ENCODE measurements around the gene SELPLG. TPM values are rescaled to one million over a fixed set of nuclear protein-coding genes. Genes with fewer than 3 reads are reported as not detected.

The SELPLG gene
- total RNA-seq, 3 donors from 2014 or later (not counting 1 experiment from before 2014, with no cell fraction given), result 179 to 201 (median 201) TPM

DNA sequence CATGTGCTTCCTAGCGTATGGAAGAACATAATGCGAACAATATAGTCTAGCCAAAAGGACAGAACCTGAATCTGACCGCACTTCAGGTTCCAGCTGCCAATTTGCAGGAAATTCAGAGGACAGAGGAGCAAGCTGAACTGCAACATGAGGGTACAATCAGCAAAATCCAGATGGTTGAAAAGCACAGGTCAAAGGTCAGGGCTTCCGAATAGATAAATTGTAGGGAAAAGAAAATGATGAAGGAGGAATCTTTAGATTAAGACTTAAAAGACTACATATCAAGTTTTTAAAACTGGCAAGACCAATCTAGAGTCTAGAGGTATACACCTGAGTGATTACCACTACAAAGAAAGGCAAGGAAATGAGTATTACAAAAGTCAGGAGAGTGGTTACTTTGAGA is 42.1 kb upstream of the SELPLG start:
- no peak for TF ChIP-seq CTCF (IDR thresholded peaks at IDR 0.05)
- intact Hi-C loops (cut with micrococcal nuclease), result no loop called here
- H3K9me3 Mint-ChIP-seq, result no peaks in the 10 kb centered on the region
- no peaks in the 10 kb centered on the region for H3K27me3 Mint-ChIP-seq (ENCODE audit: low read depth in 2 of 2)
- no peak for ATAC-seq
- H3K4me3 Mint-ChIP-seq, result no peak overlapping the region
- WGBS (ENCODE audit: insufficient coverage), result 100% methylated on average over 3 of the region's 4 CpGs
- H3K27ac ChIP-seq (ENCODE audit: low read length), result no peak overlapping the region
- peaks cover 2% of the 10 kb centered on the region for H3K36me3 ChIP-seq (ENCODE audit: control insufficient read depth, insufficient read depth, low read length)
- H3K27ac Mint-ChIP-seq, result no peak overlapping the region
- no peak for DNase-seq
- no peak overlapping the region for H3K4me3 ChIP-seq (ENCODE audit: low read length)
- no peaks in the 10 kb centered on the region for H3K9me3 ChIP-seq (ENCODE audit: control insufficient read depth, insufficient read depth, low read length)
- peaks cover 8% of the 10 kb centered on the region for H3K36me3 Mint-ChIP-seq
- no peaks in the 10 kb centered on the region for H3K4me1 ChIP-seq (ENCODE audit: control insufficient read depth, insufficient read depth, low read length)
- peaks cover 0 to 3% of the 10 kb centered on the region in 2 donors for H3K4me1 Mint-ChIP-seq
- no peaks in the 10 kb centered on the region for H3K27me3 ChIP-seq (ENCODE audit: control insufficient read depth, insufficient read depth, low read length)

DNA sequence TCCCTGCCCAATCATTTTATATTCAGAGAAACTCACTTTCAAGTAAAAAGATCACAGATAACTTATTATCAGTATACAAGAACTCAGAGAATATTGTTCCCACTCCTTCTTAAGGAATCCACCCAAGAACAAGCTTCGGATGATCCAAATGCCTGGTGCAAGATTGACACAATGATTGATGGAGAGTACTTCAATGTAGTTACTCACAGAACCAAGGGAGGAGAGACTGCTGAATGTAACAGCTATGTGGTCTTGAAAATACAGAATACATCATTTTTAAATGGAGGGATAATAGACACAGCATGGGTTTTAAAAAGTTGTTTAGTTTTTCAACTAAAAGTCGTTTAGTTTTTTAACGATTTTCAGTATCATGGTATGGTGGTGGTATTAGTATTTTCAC is 38.4 kb upstream of the SELPLG start:
- Mint-ChIP-seq H3K36me3 (peaks cover 8% of the 10 kb centered on the region), H3K27me3 (ENCODE audit: low read depth in 2 of 2) (no peaks in the 10 kb centered on the region), H3K4me1 (peaks cover 0 to 3% of the 10 kb centered on the region in 2 donors), H3K4me3 (no peak overlapping the region), H3K9me3 (no peaks in the 10 kb centered on the region), H3K27ac (no peak overlapping the region)
- Histone ChIP-seq H3K36me3 (ENCODE audit: control insufficient read depth, insufficient read depth, low read length) (no peaks in the 10 kb centered on the region), H3K27ac (ENCODE audit: low read length) (no peak overlapping the region), H3K4me1 (ENCODE audit: control insufficient read depth, insufficient read depth, low read length) (no peaks in the 10 kb centered on the region), H3K27me3 (ENCODE audit: control insufficient read depth, insufficient read depth, low read length) (no peaks in the 10 kb centered on the region), H3K4me3 (ENCODE audit: low read length) (no peak overlapping the region), H3K9me3 (ENCODE audit: control insufficient read depth, insufficient read depth, low read length) (no peaks in the 10 kb centered on the region)
- intact Hi-C loops (cut with micrococcal nuclease), result no loop called here
- ATAC-seq (no peak), DNase-seq (no peak)
- WGBS (ENCODE audit: insufficient coverage), result 100% methylated on average over 3 of the region's 3 CpGs
- TF ChIP-seq CTCF (IDR thresholded peaks at IDR 0.05), result no peak

GRCh38 chr12:108671110-108671509 is 37.4 kb upstream of the SELPLG start:
- Histone ChIP-seq H3K27me3 (ENCODE audit: control insufficient read depth, insufficient read depth, low read length) (no peaks in the 10 kb centered on the region), H3K4me1 (ENCODE audit: control insufficient read depth, insufficient read depth, low read length) (no peaks in the 10 kb centered on the region), H3K36me3 (ENCODE audit: control insufficient read depth, insufficient read depth, low read length) (no peaks in the 10 kb centered on the region), H3K9me3 (ENCODE audit: control insufficient read depth, insufficient read depth, low read length) (no peaks in the 10 kb centered on the region), H3K4me3 (ENCODE audit: low read length) (no peak overlapping the region), H3K27ac (ENCODE audit: low read length) (no peak overlapping the region)
- Mint-ChIP-seq H3K9me3 (no peaks in the 10 kb centered on the region), H3K4me3 (no peak overlapping the region), H3K36me3 (peaks cover 8% of the 10 kb centered on the region), H3K27ac (no peak overlapping the region), H3K4me1 (peaks cover 0 to 3% of the 10 kb centered on the region in 2 donors), H3K27me3 (ENCODE audit: low read depth in 2 of 2) (no peaks in the 10 kb centered on the region)
- no peak for TF ChIP-seq CTCF (IDR thresholded peaks at IDR 0.05)
- WGBS (ENCODE audit: insufficient coverage), result 52% methylated on average over 3 of the region's 3 CpGs
- DNase-seq (no peak), ATAC-seq (no peak)
- intact Hi-C loops (cut with micrococcal nuclease), result no loop called here

DNA sequence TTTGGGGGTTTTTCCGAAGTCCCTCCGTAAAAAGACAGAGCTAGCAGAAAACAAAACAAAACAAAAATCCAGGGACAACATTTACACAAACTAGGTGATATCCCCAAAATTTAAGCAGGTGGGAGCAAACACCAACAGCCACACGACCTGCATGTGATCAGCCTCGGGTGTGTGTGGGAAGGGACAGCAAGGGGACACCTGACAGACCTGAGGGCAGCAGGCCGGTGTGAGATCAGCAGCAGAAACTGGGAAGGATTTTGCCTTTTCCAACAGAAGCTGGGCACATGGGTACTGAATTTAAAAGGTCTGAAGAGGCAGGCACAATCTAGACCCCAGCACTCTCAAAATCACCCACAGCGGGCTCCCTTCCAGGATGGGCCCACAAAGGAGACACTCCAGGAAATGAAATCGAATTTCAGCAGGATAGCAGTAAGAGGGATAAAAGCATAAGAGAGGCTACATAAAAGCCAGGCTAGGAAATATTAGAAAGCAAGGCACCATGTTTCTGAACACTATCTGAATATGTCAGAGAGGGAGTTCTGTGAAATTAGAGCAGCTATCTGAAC is 36.5 kb upstream of the SELPLG start:
- no peak overlapping the region for H3K27ac ChIP-seq (ENCODE audit: low read length)
- no peak for ATAC-seq
- intact Hi-C loops (cut with micrococcal nuclease), result no loop called here
- no peak overlapping the region for H3K27ac Mint-ChIP-seq
- H3K9me3 ChIP-seq (ENCODE audit: control insufficient read depth, insufficient read depth, low read length), result no peaks in the 10 kb centered on the region
- peaks cover 0 to 3% of the 10 kb centered on the region in 2 donors for H3K4me1 Mint-ChIP-seq
- no peaks in the 10 kb centered on the region for H3K27me3 ChIP-seq (ENCODE audit: control insufficient read depth, insufficient read depth, low read length)
- H3K4me3 ChIP-seq (ENCODE audit: low read length), result no peak overlapping the region
- H3K4me1 ChIP-seq (ENCODE audit: control insufficient read depth, insufficient read depth, low read length), result peaks cover 4% of the 10 kb centered on the region
- H3K9me3 Mint-ChIP-seq, result no peaks in the 10 kb centered on the region
- peaks cover 8% of the 10 kb centered on the region for H3K36me3 Mint-ChIP-seq
- WGBS (ENCODE audit: insufficient coverage), result 88% methylated on average over 5 of the region's 7 CpGs
- no peak for TF ChIP-seq CTCF (IDR thresholded peaks at IDR 0.05)
- DNase-seq, result no peak
- H3K36me3 ChIP-seq (ENCODE audit: control insufficient read depth, insufficient read depth, low read length), result no peaks in the 10 kb centered on the region
- no peaks in the 10 kb centered on the region for H3K27me3 Mint-ChIP-seq (ENCODE audit: low read depth in 2 of 2)
- H3K4me3 Mint-ChIP-seq, result no peak overlapping the region
